ENCODE measurements around the gene VGLL1.

VGLL1 gene

GRCh38 chrX:136531951-136532350 lies at the start of gene VGLL1:
TSS of gene VGLL1 (plus strand) at chrX:136532215. CDS start at chrX:136536021, 3,806 bp downstream.
- no peak for TF ChIP-seq CTCF (IDR thresholded peaks at IDR 0.05; ENCODE audit: low read depth, low read length)
- no peak for DNase-seq (ENCODE audit: extremely low read depth, low read depth)

- no peak for TF ChIP-seq CTCF (IDR thresholded peaks at IDR 0.05; ENCODE audit: low read depth, low read length)
- no peak for DNase-seq (ENCODE audit: extremely low read depth, low read depth)
These were observed 44.4 kb upstream of the VGLL1 start, which contains the start of gene BRS3 for GRCh38 chrX:136487647-136488046. TSS of gene BRS3 (plus strand) at chrX:136487947. CDS start at chrX:136488115, 168 bp downstream.

DNA sequence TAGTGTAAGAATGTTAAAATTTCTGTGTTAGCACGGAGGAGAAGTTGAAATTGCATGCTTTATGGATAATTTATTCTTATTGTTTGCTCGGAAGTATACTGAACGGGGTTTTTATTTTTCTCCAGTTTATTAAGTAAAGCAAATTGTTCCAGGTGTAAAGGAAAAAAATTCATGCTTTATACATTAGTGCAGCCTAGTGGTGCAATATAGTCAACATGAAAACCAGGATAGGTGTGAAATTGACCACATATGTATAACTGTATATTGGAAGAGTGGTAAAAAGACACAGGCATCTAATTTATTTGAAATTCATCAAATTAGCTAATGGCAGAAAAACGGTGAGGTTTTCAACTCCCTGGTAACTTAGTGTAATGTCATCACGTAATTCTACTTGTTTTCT lies 43.3 kb upstream of the VGLL1 start:
- DNase-seq (ENCODE audit: extremely low read depth, low read depth): no peak
- no peak for TF ChIP-seq CTCF (IDR thresholded peaks at IDR 0.05; ENCODE audit: low read depth, low read length)

- TF ChIP-seq CTCF (IDR thresholded peaks at IDR 0.05; ENCODE audit: low read depth, low read length): no peak
- no peak for DNase-seq (ENCODE audit: extremely low read depth, low read depth)
These were observed 40.2 kb upstream of the VGLL1 start for GRCh38 chrX:136491832-136492231.

DNA sequence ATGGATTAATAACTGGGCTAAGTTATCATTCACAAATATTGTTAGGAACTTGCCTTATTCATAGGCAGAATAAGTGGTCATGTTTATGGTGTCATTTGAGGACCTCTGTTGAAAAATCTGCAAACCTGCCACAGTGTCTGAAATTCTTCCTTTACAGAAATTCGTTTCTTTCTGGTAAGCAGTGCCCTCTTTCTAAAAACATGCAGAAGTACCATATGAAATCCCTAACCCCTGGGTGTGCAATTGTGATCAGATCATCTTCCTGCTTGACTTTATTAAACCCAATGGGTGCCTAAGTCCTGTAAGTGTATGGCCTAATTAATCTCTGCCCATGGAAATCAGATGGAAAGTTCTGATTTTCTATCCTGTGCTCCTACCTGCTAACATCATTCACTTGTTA lies 39.0 kb upstream of the VGLL1 start:
- DNase-seq (ENCODE audit: extremely low read depth, low read depth): no peak

DNA sequence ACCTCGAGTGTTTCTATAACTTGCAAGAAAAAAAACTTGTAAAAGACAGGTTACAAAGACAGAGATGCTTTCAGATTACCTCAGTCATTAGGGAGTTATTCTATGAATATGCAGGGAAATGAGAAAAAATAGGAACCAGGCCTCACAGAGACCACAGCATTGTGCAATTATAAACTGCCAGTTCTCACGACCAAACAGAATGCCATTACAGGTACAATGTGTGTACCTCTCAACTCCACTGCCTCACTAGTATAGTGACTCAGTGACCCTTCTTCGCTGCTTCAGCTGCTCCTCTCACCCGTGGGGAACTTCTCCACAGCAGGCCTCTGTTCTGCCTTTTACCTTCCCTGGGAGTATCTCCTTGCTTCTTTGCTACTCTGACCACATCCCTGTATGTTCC lies 37.0 kb upstream of the VGLL1 start:
- TF ChIP-seq CTCF (IDR thresholded peaks at IDR 0.05; ENCODE audit: low read depth, low read length): no peak
- no peak for DNase-seq (ENCODE audit: extremely low read depth, low read depth)

More for the DNA sequence above, 39.0 kb upstream of the VGLL1 start:
- no peak for TF ChIP-seq CTCF (IDR thresholded peaks at IDR 0.05; ENCODE audit: low read depth, low read length)

- no peak for TF ChIP-seq CTCF (IDR thresholded peaks at IDR 0.05; ENCODE audit: low read depth, low read length)
These were observed 35.7 kb upstream of the VGLL1 start for GRCh38 chrX:136496186-136496763.

More at GRCh38 chrX:136496186-136496763, 35.7 kb upstream of the VGLL1 start:
- DNase-seq (ENCODE audit: extremely low read depth, low read depth): no peak
